Inferior parietal cortex (tissue), 1 donor: ENCODE data around the gene BPIFB2.

Experiments
- DNase-seq: peaks from one replicate; pipeline ENCODE4 v3.0.0-alpha.2; 2016; ENCODE audit errors: extremely low spot score

The BPIFB2 gene

GRCh38 chr20:32985596-32985995 is 21.9 kb upstream of the BPIFB2 start:
- DNase-seq: no peak

- no peak for DNase-seq
These were observed 21.1 kb upstream of the BPIFB2 start for GRCh38 chr20:32986331-32986966.

DNA sequence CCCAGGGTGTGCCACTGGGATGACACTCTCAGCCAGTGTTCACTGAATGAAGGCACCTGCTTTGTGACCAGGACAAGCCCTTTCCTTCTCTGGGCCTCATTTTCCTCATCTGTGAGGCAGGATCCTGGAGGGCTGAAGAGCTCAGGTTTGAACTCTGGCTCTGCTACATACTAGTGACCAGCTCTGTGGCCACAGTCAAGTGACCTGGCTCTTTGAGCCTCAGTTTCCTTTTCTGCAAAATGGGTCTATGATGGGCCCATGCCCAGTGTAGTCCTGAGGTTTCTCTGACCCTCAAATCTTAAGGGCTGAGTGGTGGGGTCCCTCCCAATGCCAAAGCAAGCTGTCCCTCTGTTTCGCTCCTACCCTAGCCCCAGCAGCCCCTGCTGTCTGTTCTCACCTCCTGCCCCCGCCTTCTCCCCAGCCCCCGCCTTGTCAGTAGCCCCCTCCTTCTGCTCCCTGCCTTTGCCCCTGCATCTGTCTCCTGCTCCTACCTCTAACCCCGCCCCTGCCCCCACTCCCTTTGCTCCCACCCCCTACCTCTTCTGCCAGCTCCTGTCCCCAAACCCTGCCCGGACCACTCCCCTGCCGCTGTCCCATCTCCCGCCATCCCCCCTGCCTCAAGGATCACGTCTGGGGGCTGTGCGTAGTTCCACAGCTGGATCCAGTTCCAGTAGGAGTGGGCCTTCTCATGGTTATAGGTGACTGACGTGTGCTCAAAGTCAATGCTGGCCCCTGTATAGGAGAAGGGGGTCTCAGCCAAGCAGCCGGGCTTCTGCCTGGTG is 20.3 kb upstream of the BPIFB2 start:
- DNase-seq: no peak

DNA sequence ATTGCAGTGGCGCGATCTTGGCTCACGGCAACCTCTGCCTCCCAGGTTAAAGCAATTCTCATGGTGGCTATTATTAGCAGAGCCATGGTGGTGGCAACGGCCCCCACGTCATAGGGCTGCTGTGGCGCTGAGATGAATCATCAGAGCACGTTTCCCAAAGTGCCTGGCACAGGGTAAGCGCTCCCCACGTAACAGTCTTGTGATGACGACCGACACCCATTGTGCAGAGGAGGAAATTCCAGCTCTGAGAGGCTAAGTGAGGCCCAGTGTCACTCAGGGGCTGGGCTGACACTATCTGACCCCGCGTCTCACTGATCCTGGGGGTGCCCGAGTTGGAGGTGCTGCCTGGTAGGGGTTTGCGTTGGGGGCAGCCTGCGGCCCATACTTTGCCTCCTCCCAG is 19.5 kb upstream of the BPIFB2 start:
- no peak for DNase-seq

DNA sequence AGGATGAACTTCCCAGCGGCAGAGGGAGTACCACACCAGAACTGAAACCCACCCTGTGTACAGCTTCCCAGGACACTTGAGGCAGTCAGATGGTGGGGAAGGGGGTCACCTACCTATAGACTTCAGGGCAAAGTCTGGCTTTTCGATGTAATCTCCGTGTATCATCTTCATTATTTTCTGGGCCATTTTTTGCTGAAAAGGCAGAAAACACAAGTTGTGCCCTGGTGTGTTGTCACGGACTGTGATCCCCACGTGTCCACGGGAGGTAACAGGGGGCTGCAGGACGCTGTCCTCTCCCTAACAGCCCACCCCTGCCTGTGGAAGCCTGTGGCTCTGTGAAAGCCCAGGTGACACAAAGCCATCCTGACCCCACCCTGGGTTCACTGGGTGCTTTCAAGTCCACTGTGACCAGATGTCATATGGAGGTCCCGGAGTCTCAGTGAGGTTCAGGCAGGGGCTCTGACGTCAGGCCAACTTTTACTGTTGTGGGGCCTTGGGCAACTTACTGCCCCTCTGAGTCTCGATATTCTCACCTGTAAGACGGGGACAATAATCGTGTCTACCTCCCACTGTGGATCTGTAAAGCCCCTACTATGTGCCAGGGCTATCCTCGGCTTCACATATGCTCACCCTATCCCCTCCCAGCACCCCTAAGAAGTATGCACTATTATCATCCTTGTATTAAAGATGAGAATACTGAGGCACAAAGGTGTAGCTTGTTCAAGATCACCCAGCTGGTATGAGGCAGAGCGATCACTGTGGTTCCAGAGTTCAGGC is 17.8 kb upstream of the BPIFB2 start:
- no peak for DNase-seq

- DNase-seq: no peak
These were observed 17.1 kb upstream of the BPIFB2 start for GRCh38 chr20:32990426-32990825.

DNA sequence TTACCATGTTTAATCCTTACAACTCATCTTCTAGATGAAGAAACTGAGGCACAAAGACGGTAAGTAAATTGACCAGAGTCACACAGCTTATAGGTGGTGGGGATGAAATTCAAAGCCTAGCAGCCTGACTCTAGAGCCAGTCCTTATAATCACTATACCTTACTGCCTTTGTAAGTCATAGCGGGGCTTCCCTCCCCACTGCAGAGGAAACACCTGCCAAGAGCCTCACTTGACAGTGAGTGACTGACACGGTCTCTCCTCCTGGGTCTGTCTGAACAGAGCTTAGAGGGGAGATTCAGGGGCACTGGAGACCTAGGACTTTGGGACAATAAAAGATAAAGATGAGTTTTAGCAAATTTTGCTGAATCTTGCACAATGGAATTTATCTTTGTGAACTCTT is 16.1 kb upstream of the BPIFB2 start:
- DNase-seq: no peak

DNA sequence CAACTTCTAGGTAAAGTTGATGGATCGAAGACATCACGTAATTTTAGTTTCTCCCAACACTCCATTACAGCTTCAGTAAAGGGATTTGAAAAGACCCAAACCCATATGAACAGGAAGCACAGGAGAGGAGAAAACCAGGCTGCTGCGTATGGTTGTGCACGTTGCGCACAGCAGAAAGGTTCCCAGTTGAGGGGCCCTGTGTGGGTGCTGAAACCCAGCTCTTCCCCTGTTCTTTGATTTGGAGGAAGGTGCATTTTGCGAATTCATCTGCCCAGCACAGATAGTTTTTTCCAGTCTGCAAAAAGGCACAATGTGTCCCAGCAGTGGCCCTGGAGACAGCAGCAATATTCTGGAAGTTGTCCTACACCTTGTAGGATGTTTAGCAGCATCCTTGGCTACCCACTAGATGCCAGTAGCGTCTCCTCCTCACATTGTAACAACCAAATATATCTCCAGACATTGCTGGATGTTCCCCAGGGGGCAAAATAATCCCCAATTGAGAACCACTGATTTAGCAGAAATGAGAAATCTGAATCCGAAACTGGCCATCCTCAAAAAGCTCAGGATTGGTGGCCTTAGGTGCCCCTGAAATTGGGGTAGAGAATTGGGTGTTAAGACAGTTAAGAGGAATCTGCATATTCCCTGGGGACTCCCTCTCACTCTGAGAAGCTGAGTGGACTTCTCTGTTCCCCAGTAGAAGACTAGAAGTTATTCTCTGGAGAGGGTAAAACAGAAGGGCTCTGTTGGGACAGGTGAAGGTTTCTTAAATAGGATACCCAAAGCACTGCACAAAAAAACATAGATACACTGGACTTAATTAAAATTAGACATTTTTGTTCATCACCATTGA is 15.5 kb upstream of the BPIFB2 start:
- DNase-seq: no peak

DNA sequence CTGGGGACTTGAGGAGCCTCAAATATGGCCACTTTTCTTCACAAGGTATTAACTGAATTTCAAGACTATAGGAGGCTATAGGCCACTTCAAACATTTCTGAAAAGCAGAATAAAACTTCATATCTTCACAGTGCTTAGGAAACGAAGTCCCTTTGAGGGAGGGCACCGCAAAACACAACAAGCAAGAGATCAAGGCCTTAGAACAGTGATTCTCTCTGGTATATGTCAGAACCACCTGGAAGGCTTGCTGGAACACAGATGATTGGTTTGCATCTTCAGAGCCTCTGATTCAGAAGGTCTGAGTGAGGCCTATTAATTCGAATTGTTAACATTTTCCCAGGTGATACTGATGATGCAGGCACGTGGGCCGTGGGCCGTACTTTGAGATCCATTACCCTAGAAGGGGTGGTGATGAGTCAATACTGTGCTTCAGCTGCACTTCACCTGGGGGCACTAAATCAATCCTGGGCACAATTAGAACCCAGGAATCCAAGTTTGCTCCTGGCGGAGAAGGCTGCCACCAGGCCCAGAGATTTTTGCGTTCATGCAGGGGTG is 13.9 kb upstream of the BPIFB2 start:
- DNase-seq: no peak

DNA sequence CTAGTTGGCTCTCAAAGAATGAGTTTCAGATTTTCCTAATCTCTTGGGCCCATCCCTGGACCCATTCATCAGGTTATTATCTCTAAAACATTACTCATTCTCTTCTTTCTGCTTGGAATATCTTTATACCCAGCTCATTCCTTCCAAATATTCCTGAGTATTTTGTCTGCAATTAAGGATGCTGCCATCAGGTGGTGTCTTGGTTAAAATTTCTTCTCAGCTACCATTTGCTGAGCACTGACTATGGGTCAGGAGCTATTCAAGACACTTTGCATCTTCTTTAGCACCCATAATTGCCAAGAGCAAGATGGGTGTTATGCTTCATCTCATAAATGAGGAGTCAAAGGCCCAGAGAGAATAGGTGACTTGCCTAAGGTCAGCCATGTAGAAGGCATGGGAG is 11.7 kb upstream of the BPIFB2 start:
- DNase-seq: no peak

GRCh38 chr20:32997431-32997830 is 10.1 kb upstream of the BPIFB2 start:
- no peak for DNase-seq

DNA sequence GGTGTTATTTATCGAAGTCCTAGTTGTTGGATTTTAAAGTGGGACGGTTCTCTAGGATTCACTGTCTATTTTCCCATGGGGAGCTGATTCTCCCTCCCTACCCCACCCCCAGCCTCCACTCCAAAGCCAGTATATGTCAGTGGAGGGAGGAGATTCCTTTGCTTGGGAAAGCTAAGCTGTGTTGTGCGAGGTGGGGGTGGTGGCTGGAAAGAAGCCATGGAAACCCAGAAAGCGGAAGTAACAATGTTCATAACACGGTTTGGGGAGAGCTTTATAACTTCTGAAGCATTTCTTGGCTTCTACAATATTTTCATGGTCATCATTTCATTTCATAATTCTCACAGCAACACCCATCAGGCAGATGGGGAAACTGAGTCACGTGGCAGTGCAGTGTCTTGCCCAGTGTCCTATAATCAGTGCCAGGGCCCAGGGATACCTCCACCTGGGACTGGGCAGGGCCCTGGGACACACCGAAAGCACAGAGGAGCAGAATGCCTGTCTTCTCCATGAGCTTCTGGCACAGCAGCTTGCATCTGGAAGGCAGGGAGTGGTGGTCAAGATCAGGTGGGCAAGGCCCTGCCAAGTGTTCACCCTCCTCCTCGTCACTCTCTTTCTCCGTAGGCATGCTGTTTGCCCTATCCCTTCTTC is 7.8 kb upstream of the BPIFB2 start:
- DNase-seq: no peak

DNA sequence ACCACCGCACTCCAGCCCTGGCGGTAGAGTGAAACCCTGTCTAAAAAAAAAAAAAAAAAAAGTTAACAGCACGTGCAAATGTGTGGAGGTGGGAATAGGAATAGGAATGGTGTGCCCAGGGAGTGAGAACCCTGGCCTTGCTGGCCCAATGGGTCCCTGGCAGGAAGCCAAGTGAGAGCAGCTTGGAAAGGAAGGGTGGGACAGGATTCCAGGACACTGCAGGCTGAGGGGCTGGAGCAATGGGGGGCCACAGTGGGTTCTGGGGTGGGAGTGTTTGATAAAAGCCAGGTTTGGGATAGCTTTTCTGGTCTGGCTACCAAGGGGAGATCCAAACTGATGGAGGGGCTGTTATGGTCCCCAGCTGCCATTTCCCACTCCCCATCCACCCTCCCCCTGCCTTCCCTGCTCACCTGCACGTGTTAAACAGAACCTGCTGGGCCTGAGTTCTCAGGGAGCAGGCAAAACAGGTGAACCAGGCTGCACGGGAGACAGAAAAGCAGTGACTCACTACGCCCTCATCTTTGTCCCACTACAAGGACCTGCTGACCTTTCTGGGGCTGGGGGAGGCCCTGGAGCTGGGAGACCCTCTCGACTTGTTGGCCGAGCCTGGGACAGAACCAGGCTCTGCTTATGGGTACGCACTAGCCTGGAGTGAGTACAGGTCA is 6.6 kb upstream of the BPIFB2 start:
- DNase-seq: no peak

DNA sequence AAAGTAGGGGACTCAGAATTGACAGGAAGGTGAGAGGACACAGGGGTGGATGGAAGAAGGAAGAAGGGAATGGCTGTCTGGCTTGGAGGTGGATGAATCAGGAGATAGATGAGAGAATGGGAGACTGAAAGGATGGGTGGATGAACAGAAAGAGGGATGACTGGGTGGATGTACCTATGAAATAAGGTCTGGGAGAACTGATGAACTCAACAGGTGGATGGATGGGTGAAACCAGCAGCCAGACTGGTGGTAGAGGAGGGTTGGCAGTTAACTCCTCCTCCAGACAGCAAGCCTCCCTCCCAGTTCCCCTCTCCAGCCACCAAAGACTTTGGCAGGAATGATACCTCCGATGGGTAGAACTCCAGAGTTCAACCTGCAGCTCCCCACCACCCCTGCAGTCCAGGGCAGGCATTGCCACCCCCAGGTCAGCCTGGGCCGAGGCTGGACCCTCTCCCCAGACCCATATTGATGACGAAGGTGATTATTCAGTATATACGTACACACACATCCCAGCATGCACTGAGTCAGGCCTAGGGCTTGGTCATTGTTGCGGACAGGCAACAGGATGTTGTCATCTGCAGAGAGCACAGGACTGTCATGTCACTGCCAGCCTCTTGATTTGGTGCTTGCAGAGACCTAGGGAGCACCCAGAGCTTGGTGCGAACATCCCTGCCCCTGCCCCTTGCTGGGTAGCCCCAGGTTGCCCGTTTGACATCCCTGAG is 5.3 kb upstream of the BPIFB2 start:
- DNase-seq: no peak

DNA sequence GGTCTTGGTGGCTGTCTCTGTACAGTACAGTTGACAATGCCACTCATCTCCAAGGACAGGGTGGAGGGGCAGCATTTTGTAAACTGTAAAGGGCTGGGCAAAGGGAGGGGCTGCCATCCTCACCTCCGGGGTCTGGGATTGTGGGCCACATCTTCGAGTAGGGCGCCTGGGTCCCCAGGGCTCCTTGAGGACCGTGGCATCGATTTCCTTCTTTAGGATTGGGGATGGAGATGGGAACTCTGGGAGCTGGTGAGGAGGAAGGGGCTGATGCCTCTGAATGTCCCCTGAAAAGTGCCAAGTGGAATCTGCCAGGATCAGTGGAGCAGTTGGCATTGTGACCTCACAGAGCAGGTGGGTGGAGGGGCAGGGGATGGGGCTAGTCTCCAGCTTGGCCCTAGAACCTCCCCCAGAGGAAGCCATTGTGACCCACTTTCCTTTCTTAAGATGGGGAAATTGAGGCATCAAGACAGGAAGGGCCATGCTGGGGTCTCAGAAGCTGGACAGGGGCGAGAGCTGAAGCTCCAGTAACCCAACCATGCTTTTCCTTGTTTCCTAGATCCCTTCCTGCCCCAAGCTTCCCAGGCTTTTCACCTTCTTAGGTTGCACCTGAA is 3.3 kb upstream of the BPIFB2 start, which contains the start of gene SUN5:
Gene SUN5, minus strand, starts transcription at position 293 of the 611 bp plus-strand sequence. Its CDS starts 93 bp downstream, at position 200.
- DNase-seq: no peak

DNA sequence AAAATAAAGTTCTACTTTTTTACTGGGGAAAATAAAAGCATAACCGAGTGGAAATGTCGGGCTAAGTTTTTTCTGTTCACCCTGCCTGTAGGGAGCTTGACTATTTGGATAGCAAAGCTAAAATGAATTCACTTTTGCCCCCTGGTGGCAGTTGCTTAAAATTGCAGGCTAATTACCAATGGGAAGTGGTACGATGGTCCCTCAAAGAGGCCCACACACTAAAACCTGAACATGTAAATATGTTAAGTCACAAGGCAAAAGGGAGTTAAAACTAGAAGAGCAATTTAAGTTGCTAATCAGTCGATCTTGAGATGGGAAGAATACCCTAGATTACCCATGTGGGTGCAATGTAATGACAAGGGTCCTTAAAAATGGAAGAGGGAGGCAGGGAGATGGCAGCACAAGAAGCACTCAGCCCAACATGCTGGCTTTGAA is 2.4 kb upstream of the BPIFB2 start:
- DNase-seq: no peak

DNA sequence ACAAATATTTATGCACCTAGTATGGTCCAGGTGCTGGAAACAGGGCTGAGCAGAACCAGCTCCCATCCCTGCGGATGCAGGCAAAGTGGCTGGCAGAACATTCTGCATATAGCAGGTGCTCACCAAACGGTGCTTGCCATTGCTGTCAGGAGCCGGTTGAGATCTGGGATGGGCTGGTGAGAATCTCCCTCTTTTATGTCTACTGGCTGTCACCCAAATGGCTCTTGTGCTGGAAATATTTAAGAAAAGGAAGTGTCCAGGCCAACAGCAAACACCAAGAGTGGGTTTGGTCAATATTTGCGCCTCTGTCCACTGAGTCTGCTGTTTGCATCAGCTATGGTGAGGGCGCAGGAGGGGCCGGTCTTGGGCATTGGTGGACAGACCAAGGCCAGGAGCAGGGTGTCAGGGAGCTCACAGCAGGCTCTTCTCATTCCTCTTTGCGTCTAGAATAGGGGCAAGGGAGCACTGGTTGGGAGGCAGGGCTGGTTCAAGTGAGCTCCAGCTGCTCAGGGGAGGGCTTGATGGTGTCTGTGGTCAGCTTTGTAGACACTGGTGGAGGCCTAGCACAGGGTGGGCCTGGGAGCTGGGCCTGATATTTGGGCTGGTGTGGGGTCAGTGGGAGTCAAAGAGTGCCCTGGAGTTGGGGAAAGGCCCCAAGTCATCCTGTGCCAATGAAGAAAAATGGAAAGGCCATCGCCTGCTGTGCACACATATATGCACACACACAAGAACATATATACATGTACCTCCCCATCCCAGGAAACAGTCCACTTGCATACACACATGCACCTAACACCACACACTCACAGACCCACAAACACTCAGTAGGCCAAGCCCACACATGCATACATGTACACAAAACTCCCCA is 1.4 kb upstream of the BPIFB2 start:
- no peak for DNase-seq

- DNase-seq: no peak
These were observed 628 bp upstream of the BPIFB2 start for GRCh38 chr20:33006776-33007375.
